Breast epithelium (tissue), 4 donors: ENCODE results near the gene C1QTNF2. TPM values are rescaled to one million over a fixed set of nuclear protein-coding genes. Genes with fewer than 3 reads are reported as not detected.

Source experiments
- DNase-seq, 2 donors: peaks; one replicate each; pipeline ENCODE4 v3.0.0-alpha.2; 2019; ENCODE audit warnings: low spot score in 2 of 2
- H3K27ac ChIP-seq, 2 donors: fragments of 200-600 bp; sonication (generic) in 1 of 2; one replicate each; pipeline ENCODE4 v1.5.1; 2016 to 2019; ENCODE audit warnings: mild to moderate bottlenecking in 1 of 2
- H3K27me3 ChIP-seq, 2 donors: fragments of 200-600 bp; sonication (generic) in 1 of 2; one replicate each; pipeline versions ENCODE4 v1.5.1 to v1.6.0; 2017 to 2019; ENCODE audit warnings: control low read depth in 1 of 2, mild to moderate bottlenecking in 1 of 2
- H3K36me3 ChIP-seq: fragments of 200-600 bp; one replicate; pipeline ENCODE4 v1.5.1; 2019
- H3K4me1 ChIP-seq, 2 donors: fragments of 200-600 bp; sonication (generic); one replicate each; pipeline ENCODE4 v1.5.1; 2016 to 2019; ENCODE audit warnings: control low read depth in 1 of 2
- H3K4me3 ChIP-seq, 3 donors: fragments of 200-600 bp; sonication (generic); 1 replicate in 2 of 3; 2 replicates in 1 of 3; pipeline ENCODE4 v1.5.1; 2016 to 2019; ENCODE audit warnings: mild to moderate bottlenecking in 3 of 3, moderate library complexity in 2 of 3
- H3K9me3 ChIP-seq, 2 donors: fragments of 200-600 bp; sonication (generic) in 1 of 2; one replicate each; pipeline ENCODE4 v1.5.1; 2016 to 2019; ENCODE audit warnings: control low read depth in 1 of 2
- CTCF ChIP-seq, 3 donors: fragments of 450-650 bp; IDR thresholded peaks; one replicate each; pipeline ENCODE4 v1.5.1; 2016 to 2017; ENCODE audit warnings: antibody characterized with exemption in 3 of 3, mild to moderate bottlenecking in 3 of 3, moderate library complexity in 3 of 3
- POLR2A ChIP-seq: fragments of 450-650 bp; IDR thresholded peaks from one replicate; pipeline ENCODE4 v1.6.1; 2016; ENCODE audit warnings: antibody characterized with exemption, mild to moderate bottlenecking, moderate library complexity
- POLR2AphosphoS5 ChIP-seq, 3 donors: sonication (generic); formaldehyde crosslinking; IDR thresholded peaks; one replicate each; pipeline ENCODE4 v1.6.1; 2017; ENCODE audit warnings: antibody characterized with exemption in 3 of 3
- intact Hi-C: fragments of 100-400 bp; cut with DNase I; formaldehyde crosslinking; loops from one replicate; pipeline ENCODE4 v1.15.1; 2023; ENCODE audit warnings: low total_unique reads
- total RNA-seq, 3 donors: library from RNA; depleted of rRNA; stranded (reverse); fragments of >200 nt; gene quantifications; one replicate each; pipeline ENCODE4 v1.1.0, GENCODE V29; 2016

The C1QTNF2 gene
- total RNA-seq, 3 donors from 2014 or later: under 0.01 to 0.48 (median 0.44) TPM

GRCh38 chr5:160325716-160326115 lies 44.7 kb downstream of the C1QTNF2 start:
- intact Hi-C loops: no loop called here
- no peak overlapping the region for H3K4me3 ChIP-seq
- no peaks in the 10 kb centered on the region for H3K9me3 ChIP-seq
- H3K4me1 ChIP-seq: no peaks in the 10 kb centered on the region
- H3K36me3 ChIP-seq: no peaks in the 10 kb centered on the region
- no peak for DNase-seq
- TF ChIP-seq POLR2AphosphoS5 (IDR thresholded peaks at IDR 0.05): no peak
- no peak for TF ChIP-seq CTCF (IDR thresholded peaks at IDR 0.05)
- TF ChIP-seq POLR2A: no peak
- no peaks in the 10 kb centered on the region for H3K27me3 ChIP-seq
- H3K27ac ChIP-seq: no peak overlapping the region

- TF ChIP-seq CTCF (IDR thresholded peaks at IDR 0.05): no peak
- no peak for TF ChIP-seq POLR2AphosphoS5 (IDR thresholded peaks at IDR 0.05)
- TF ChIP-seq POLR2A: no peak
- no peaks in the 10 kb centered on the region for H3K36me3 ChIP-seq
- intact Hi-C loops: no loop called here
- DNase-seq: no peak
- H3K27ac ChIP-seq: no peak overlapping the region
- no peaks in the 10 kb centered on the region for H3K4me1 ChIP-seq
- no peak overlapping the region for H3K4me3 ChIP-seq
- H3K9me3 ChIP-seq: no peaks in the 10 kb centered on the region
- no peaks in the 10 kb centered on the region for H3K27me3 ChIP-seq
Observed at GRCh38 chr5:160324886-160325285, 45.5 kb downstream of the C1QTNF2 start.

- Histone ChIP-seq H3K9me3 (no peaks in the 10 kb centered on the region), H3K27ac (no peak overlapping the region), H3K4me3 (no peak overlapping the region), H3K4me1 (no peaks in the 10 kb centered on the region), H3K27me3 (no peaks in the 10 kb centered on the region), H3K36me3 (no peaks in the 10 kb centered on the region)
- TF ChIP-seq CTCF (IDR thresholded peaks at IDR 0.05): no peak
- DNase-seq: no peak
- intact Hi-C loops: no loop called here
Observed at GRCh38 chr5:160318409-160318808, 52.0 kb downstream of the C1QTNF2 start.

- Histone ChIP-seq H3K4me1 (no peaks in the 10 kb centered on the region), H3K36me3 (no peaks in the 10 kb centered on the region), H3K27ac (no peak overlapping the region), H3K27me3 (no peaks in the 10 kb centered on the region), H3K9me3 (no peaks in the 10 kb centered on the region), H3K4me3 (no peak overlapping the region)
- intact Hi-C loops: no loop called here
- no peak for DNase-seq
- no peak for TF ChIP-seq POLR2AphosphoS5 (IDR thresholded peaks at IDR 0.05)
- TF ChIP-seq CTCF (IDR thresholded peaks at IDR 0.05): no peak
- no peak for TF ChIP-seq POLR2A
Observed at GRCh38 chr5:160317434-160317833, 53.0 kb downstream of the C1QTNF2 start.

GRCh38 chr5:160315968-160316367 lies 54.5 kb downstream of the C1QTNF2 start:
- H3K36me3 ChIP-seq: no peaks in the 10 kb centered on the region
- no peaks in the 10 kb centered on the region for H3K4me1 ChIP-seq
- H3K4me3 ChIP-seq: no peak overlapping the region
- no peaks in the 10 kb centered on the region for H3K27me3 ChIP-seq
- intact Hi-C loops: no loop called here
- no peaks in the 10 kb centered on the region for H3K9me3 ChIP-seq
- peak overlapping the region in 1 of 2 donors; percentile 9 for H3K27ac ChIP-seq
- DNase-seq: no peak
- TF ChIP-seq POLR2A: no peak
- no peak for TF ChIP-seq POLR2AphosphoS5 (IDR thresholded peaks at IDR 0.05)
- no peak for TF ChIP-seq CTCF (IDR thresholded peaks at IDR 0.05)
